DMS 273 (cell line): ENCODE measurements around the gene RPL32.
"Not testable (repeated sequence)": the region's sequence is repeated elsewhere in the genome, so short reads cannot be mapped to it uniquely, and the experiment has no call there.

Experiments used
- DNase-seq: peaks from one replicate; lab custom pipeline; 2025; ENCODE audit not compliant: unreplicated experiment; lab: John Stamatoyannopoulos, UW

Gene RPL32

GRCh38 chr3:12868039-12869034, 27.0 kb upstream of the RPL32 start:
- peak; percentile 88 for DNase-seq

GRCh38 chr3:12866836-12867235, 25.5 kb upstream of the RPL32 start:
- DNase-seq = no peak

GRCh38 chr3:12865271-12865670, 23.9 kb upstream of the RPL32 start:
- no peak for DNase-seq

- no peak for DNase-seq
These were observed 21.0 kb upstream of the RPL32 start for GRCh38 chr3:12862387-12862786.

- no peak for DNase-seq
These were observed 20.2 kb upstream of the RPL32 start for GRCh38 chr3:12861611-12862010.

GRCh38 chr3:12859840-12860239, 18.5 kb upstream of the RPL32 start:
- no peak for DNase-seq

GRCh38 chr3:12856626-12857025, 15.3 kb upstream of the RPL32 start:
- DNase-seq = no peak

- no peak for DNase-seq
These were observed 13.2 kb upstream of the RPL32 start for GRCh38 chr3:12854565-12854964.

- not testable (repeated sequence) for DNase-seq
These were observed 12.5 kb upstream of the RPL32 start for GRCh38 chr3:12853847-12854246.

GRCh38 chr3:12852201-12852600, 10.8 kb upstream of the RPL32 start:
- no peak for DNase-seq

GRCh38 chr3:12845811-12846210, 4.4 kb upstream of the RPL32 start:
- no peak for DNase-seq

GRCh38 chr3:12842469-12842868, 1.1 kb upstream of the RPL32 start:
- no peak for DNase-seq

GRCh38 chr3:12841970-12842328, 584 bp upstream of the RPL32 start:
- no peak for DNase-seq

GRCh38 chr3:12840591-12841148, 695 bp downstream of the RPL32 start:
- DNase-seq = peak; percentile 40

GRCh38 chr3:12840148-12840547, 1.2 kb downstream of the RPL32 start:
- not testable (repeated sequence) for DNase-seq

GRCh38 chr3:12839156-12839946, 2.0 kb downstream of the RPL32 start:
- DNase-seq = peak; percentile 10

GRCh38 chr3:12838179-12838965, 3.0 kb downstream of the RPL32 start:
- DNase-seq = no peak

GRCh38 chr3:12837295-12837986, 3.9 kb downstream of the RPL32 start:
- DNase-seq = no peak

- DNase-seq = peak; percentile 24
These were observed 6.2 kb downstream of the RPL32 start for GRCh38 chr3:12835052-12835665.
